T-helper 1 cell treated with Interleukin-12 subunit alpha and Interleukin-12 subunit beta and Interleukin-4 antibody, amounts not matched to agents 30 μg/mL and 1 μg/mL, for 36 hours (primary cell): ENCODE measurements around the gene DUSP10.

Experiments
- H3K27ac Mint-ChIP-seq: one replicate; pipeline ENCODE4 v1.8.0; 2021; ENCODE audit warnings: mild to moderate bottlenecking, mixed read lengths
- H3K27me3 Mint-ChIP-seq: one replicate; pipeline ENCODE4 v1.8.0; 2021; ENCODE audit warnings: low read depth, mixed read lengths
- H3K36me3 Mint-ChIP-seq: one replicate; pipeline ENCODE4 v1.8.0; 2021; ENCODE audit warnings: low read depth, mixed read lengths
- H3K4me1 Mint-ChIP-seq: one replicate; pipeline ENCODE4 v1.8.0; 2021; ENCODE audit warnings: low read depth, mixed read lengths
- H3K4me3 Mint-ChIP-seq: one replicate; pipeline ENCODE4 v1.8.0; 2021; ENCODE audit warnings: mild to moderate bottlenecking, moderate library complexity, mixed read lengths
- H3K9me3 Mint-ChIP-seq: one replicate; pipeline ENCODE4 v1.8.0; 2021; ENCODE audit warnings: mixed read lengths

Gene DUSP10

DNA sequence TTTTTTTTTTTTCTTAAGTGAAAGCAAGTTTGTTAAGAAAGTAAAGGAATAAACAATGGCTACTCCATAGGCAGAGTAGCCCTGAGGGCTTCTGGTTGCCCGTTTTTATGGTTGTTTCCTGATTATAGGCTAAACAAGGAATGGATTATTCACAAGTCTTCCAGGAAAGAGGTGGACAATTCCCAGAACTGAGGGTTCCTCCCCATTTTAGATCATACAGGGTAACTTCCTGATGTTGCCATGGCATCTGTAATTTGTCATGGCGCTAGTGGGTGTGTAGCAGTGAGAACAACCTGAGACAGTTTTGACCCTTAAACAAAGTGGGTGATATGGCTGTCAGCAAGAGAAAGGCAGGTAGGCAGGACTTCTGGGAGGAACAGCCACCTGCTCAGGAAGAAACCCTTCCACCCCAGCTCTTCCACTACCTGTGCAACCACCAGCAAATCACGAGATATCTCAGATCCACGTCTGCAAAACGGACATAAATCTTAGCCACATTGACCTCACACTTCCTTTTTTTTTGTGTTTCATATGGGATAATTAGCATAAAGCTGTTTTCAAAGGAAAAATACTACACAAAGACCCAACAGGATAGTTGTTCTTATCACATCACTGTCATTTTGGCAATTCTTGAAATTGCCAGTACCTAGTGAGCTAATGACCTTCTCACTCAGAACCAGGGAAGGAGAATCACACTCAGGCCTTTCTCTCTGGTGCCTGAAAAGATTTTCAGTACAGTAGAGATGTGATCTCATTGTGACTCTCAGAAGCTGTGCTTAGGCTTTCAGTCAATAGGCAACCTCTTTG is 34.8 kb upstream of the DUSP10 start:
- H3K4me1 Mint-ChIP-seq, result peaks cover 72% of the 10 kb centered on the region
- H3K4me3 Mint-ChIP-seq, result peak overlapping the region; percentile 41

DNA sequence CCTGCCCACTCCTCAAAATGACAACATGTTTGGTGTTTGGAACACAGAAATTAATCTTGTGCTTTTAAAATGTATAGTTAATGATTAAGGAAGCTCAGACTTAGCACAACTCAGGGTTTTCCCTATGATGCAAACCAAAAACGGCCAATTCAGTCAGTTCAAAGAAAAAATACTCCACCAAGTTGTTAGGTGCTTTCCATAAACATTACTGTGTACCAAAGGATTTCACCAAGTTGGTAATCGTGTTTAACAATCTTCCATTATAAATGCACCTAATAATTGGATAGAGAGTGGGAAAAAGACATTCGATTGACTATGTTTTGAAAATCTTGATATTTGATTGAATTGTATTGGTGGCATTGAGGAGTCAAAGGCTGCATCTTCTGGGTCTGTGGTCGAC is 33.3 kb upstream of the DUSP10 start:
- H3K27me3 Mint-ChIP-seq, result no peaks in the 10 kb centered on the region
- H3K4me3 Mint-ChIP-seq, result peak overlapping the region; percentile 50
- H3K36me3 Mint-ChIP-seq, result peaks cover 4% of the 10 kb centered on the region
- H3K9me3 Mint-ChIP-seq, result no peaks in the 10 kb centered on the region
- peaks cover 61% of the 10 kb centered on the region for H3K4me1 Mint-ChIP-seq
- peak overlapping the region; percentile 81 for H3K27ac Mint-ChIP-seq

More for the DNA sequence above, 34.8 kb upstream of the DUSP10 start:
- Mint-ChIP-seq H3K36me3 (peaks cover 6% of the 10 kb centered on the region), H3K27ac (peak overlapping the region; percentile 89), H3K27me3 (no peaks in the 10 kb centered on the region), H3K9me3 (no peaks in the 10 kb centered on the region)

- H3K27ac Mint-ChIP-seq, result peak overlapping the region; percentile 24
- H3K9me3 Mint-ChIP-seq, result no peaks in the 10 kb centered on the region
- peaks cover 6% of the 10 kb centered on the region for H3K36me3 Mint-ChIP-seq
- peaks cover 53% of the 10 kb centered on the region for H3K4me1 Mint-ChIP-seq
- no peaks in the 10 kb centered on the region for H3K27me3 Mint-ChIP-seq
- H3K4me3 Mint-ChIP-seq, result no peak overlapping the region
These were observed 32.4 kb upstream of the DUSP10 start for GRCh38 chr1:221774054-221774842.

GRCh38 chr1:221773383-221773782 is 31.5 kb upstream of the DUSP10 start:
- Mint-ChIP-seq H3K9me3 (no peaks in the 10 kb centered on the region), H3K27ac (no peak overlapping the region), H3K4me1 (peaks cover 48% of the 10 kb centered on the region), H3K36me3 (peaks cover 6% of the 10 kb centered on the region), H3K27me3 (no peaks in the 10 kb centered on the region), H3K4me3 (no peak overlapping the region)

DNA sequence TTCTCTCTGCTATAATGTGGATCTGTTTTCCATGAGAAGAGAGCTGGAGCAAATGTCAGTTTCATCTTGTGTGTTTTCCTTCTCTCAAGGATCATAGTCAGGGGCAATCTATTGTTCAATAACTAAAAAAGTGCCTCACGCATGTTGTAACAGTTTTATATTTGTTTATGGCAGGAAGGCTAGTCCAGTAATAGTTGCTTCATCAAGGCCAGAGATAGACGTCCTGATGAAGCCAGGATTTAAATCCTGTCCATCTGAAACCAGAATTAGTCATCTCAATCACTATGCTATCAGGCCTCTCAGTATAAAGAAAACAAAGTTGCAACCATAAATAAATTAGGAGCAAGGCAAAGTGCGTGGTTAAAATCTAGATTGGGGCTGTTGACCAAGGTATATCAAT is 30.2 kb upstream of the DUSP10 start:
- Mint-ChIP-seq H3K4me3 (no peak overlapping the region), H3K27me3 (no peaks in the 10 kb centered on the region), H3K36me3 (peaks cover 7% of the 10 kb centered on the region), H3K9me3 (no peaks in the 10 kb centered on the region), H3K27ac (no peak overlapping the region), H3K4me1 (peaks cover 39% of the 10 kb centered on the region)

DNA sequence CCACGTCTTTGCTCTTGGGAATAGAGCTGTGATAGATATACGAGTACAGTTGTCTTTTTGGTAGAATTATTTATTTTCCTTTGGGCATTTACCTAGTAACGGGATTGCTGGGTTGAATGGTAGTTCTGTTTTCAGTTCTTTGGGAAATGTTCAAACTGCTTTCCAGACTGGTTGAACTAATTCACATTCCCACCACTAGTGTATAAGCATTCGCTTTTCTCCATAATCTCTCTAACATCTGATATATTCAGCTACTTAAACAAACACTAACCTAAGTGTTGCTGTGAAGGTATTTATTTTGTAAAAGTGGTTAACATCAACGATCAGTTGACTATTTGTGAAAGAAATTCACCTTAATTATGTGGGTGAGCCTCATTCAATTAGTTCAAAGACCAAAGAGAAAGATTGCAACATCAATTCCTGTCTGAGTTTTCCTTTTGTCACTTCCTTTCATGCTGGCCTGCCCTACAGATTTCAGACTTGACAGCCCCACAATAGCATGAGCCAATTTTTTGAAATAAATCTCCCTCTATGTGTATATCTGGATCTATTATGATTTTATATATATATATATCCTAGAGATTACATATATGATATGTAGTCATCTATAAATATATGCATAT is 26.7 kb upstream of the DUSP10 start:
- peak overlapping the region; percentile 24 for H3K27ac Mint-ChIP-seq
- H3K9me3 Mint-ChIP-seq, result no peaks in the 10 kb centered on the region
- no peaks in the 10 kb centered on the region for H3K27me3 Mint-ChIP-seq
- no peak overlapping the region for H3K4me3 Mint-ChIP-seq
- peaks cover 21% of the 10 kb centered on the region for H3K4me1 Mint-ChIP-seq
- H3K36me3 Mint-ChIP-seq, result peaks cover 6% of the 10 kb centered on the region

- Mint-ChIP-seq H3K9me3 (no peaks in the 10 kb centered on the region), H3K36me3 (peaks cover 6% of the 10 kb centered on the region), H3K4me1 (peaks cover 26% of the 10 kb centered on the region), H3K27ac (no peak overlapping the region), H3K4me3 (no peak overlapping the region), H3K27me3 (no peaks in the 10 kb centered on the region)
These were observed 24.3 kb upstream of the DUSP10 start for GRCh38 chr1:221766210-221766609.

DNA sequence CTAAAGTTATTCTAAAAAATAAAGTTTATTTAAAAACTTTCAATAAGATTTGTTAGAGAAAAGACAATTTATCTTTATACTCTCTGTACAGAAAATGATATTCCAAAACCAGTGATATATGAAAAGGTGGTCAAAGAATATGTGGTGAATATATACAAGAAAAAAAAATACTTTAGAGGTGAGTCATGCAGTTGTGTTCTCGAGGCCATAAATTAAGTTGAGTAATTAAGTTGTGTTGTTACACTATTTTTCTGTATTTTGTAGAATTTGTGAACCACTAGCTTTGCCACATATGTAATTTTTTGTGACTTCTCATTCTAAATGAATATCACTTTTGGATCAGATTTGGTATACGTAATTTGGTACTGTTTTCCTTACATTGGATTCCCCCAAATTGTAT is 23.6 kb upstream of the DUSP10 start:
- H3K4me1 Mint-ChIP-seq, result peaks cover 30% of the 10 kb centered on the region
- no peak overlapping the region for H3K27ac Mint-ChIP-seq
- H3K27me3 Mint-ChIP-seq, result no peaks in the 10 kb centered on the region
- no peak overlapping the region for H3K4me3 Mint-ChIP-seq
- no peaks in the 10 kb centered on the region for H3K9me3 Mint-ChIP-seq
- H3K36me3 Mint-ChIP-seq, result peaks cover 6% of the 10 kb centered on the region

- Mint-ChIP-seq H3K9me3 (no peaks in the 10 kb centered on the region), H3K4me3 (no peak overlapping the region), H3K4me1 (peaks cover 42% of the 10 kb centered on the region), H3K27ac (no peak overlapping the region), H3K36me3 (peaks cover 4% of the 10 kb centered on the region), H3K27me3 (no peaks in the 10 kb centered on the region)
These were observed 20.2 kb upstream of the DUSP10 start for GRCh38 chr1:221762121-221762520.

GRCh38 chr1:221761354-221762002 is 19.6 kb upstream of the DUSP10 start:
- H3K27me3 Mint-ChIP-seq, result no peaks in the 10 kb centered on the region
- no peak overlapping the region for H3K27ac Mint-ChIP-seq
- H3K36me3 Mint-ChIP-seq, result peaks cover 3% of the 10 kb centered on the region
- peaks cover 43% of the 10 kb centered on the region for H3K4me1 Mint-ChIP-seq
- no peaks in the 10 kb centered on the region for H3K9me3 Mint-ChIP-seq
- no peak overlapping the region for H3K4me3 Mint-ChIP-seq

DNA sequence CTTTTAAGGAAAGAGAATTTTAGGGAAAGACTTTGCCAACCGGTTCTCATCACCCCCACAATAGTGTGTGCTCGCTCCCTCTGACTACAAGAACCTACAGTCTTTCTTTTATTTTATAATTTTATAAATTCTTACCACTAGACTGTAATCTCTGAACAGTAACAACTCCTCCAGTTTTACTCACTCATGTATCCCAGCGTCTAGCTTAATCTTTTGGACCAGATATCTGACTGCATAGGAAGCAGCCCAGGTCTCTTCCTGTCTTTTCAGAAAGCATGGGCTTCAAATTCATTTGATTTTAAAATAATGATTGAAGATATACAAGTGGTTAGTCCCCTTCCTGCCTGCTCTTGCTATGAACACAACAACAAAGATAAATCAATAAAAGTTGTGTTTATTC is 19.0 kb upstream of the DUSP10 start:
- peaks cover 3% of the 10 kb centered on the region for H3K36me3 Mint-ChIP-seq
- no peak overlapping the region for H3K4me3 Mint-ChIP-seq
- no peaks in the 10 kb centered on the region for H3K9me3 Mint-ChIP-seq
- no peaks in the 10 kb centered on the region for H3K27me3 Mint-ChIP-seq
- no peak overlapping the region for H3K27ac Mint-ChIP-seq
- H3K4me1 Mint-ChIP-seq, result peaks cover 45% of the 10 kb centered on the region

- peaks cover 7% of the 10 kb centered on the region for H3K36me3 Mint-ChIP-seq
- no peaks in the 10 kb centered on the region for H3K9me3 Mint-ChIP-seq
- peaks cover 53% of the 10 kb centered on the region for H3K4me1 Mint-ChIP-seq
- H3K27me3 Mint-ChIP-seq, result no peaks in the 10 kb centered on the region
- H3K4me3 Mint-ChIP-seq, result no peak overlapping the region
- H3K27ac Mint-ChIP-seq, result no peak overlapping the region
These were observed 17.5 kb upstream of the DUSP10 start for GRCh38 chr1:221759436-221759835.

GRCh38 chr1:221758455-221758854 is 16.6 kb upstream of the DUSP10 start:
- Mint-ChIP-seq H3K27ac (no peak overlapping the region), H3K36me3 (peaks cover 12% of the 10 kb centered on the region), H3K4me1 (peaks cover 60% of the 10 kb centered on the region), H3K9me3 (peaks cover 7% of the 10 kb centered on the region), H3K27me3 (no peaks in the 10 kb centered on the region), H3K4me3 (no peak overlapping the region)

- H3K36me3 Mint-ChIP-seq, result peaks cover 12% of the 10 kb centered on the region
- no peak overlapping the region for H3K4me3 Mint-ChIP-seq
- H3K9me3 Mint-ChIP-seq, result peaks cover 12% of the 10 kb centered on the region
- peaks cover 59% of the 10 kb centered on the region for H3K4me1 Mint-ChIP-seq
- no peaks in the 10 kb centered on the region for H3K27me3 Mint-ChIP-seq
- H3K27ac Mint-ChIP-seq, result no peak overlapping the region
These were observed 15.1 kb upstream of the DUSP10 start for GRCh38 chr1:221756830-221757551.
